ENCODE measurements around the gene CTSZ.
"Not testable (repeated sequence)": the region's sequence is repeated elsewhere in the genome, so short reads cannot be mapped to it uniquely, and the experiment has no call there.

Gene CTSZ

GRCh38 chr20:58978351-58979190 is 28.5 kb downstream of the CTSZ start:
- no peak for DNase-seq

GRCh38 chr20:58976061-58976730 is 30.9 kb downstream of the CTSZ start:
- no peak for DNase-seq

GRCh38 chr20:58975353-58975752 is 31.7 kb downstream of the CTSZ start:
- no peak for DNase-seq

GRCh38 chr20:58973866-58974265 is 33.2 kb downstream of the CTSZ start:
- no peak for DNase-seq

- no peak for DNase-seq
Measured at GRCh38 chr20:58973179-58973578, 33.9 kb downstream of the CTSZ start.

GRCh38 chr20:58971429-58971828 is 35.6 kb downstream of the CTSZ start:
- no peak for DNase-seq

- DNase-seq, result no peak
Measured at GRCh38 chr20:58970146-58970545, 36.9 kb downstream of the CTSZ start.

GRCh38 chr20:58969439-58969838 is 37.6 kb downstream of the CTSZ start:
- DNase-seq, result no peak

GRCh38 chr20:58967652-58968429 is 39.2 kb downstream of the CTSZ start:
- DNase-seq, result no peak

GRCh38 chr20:58965270-58966064 is 41.6 kb downstream of the CTSZ start:
- no peak for DNase-seq

GRCh38 chr20:58963922-58964321 is 43.1 kb downstream of the CTSZ start:
- DNase-seq, result not testable (repeated sequence)

GRCh38 chr20:58963060-58963584 is 43.9 kb downstream of the CTSZ start:
- DNase-seq, result no peak

- DNase-seq, result no peak
Measured at GRCh38 chr20:58959652-58960051, 47.4 kb downstream of the CTSZ start.

- no peak for DNase-seq
Measured at GRCh38 chr20:58956078-58956477, 51.0 kb downstream of the CTSZ start.

- DNase-seq, result no peak
Measured at GRCh38 chr20:58953050-58953449, 54.0 kb downstream of the CTSZ start.

GRCh38 chr20:58950603-58951002 is 56.5 kb downstream of the CTSZ start:
- no peak for DNase-seq

GRCh38 chr20:58947797-58948388 is 59.2 kb downstream of the CTSZ start:
- DNase-seq, result not testable (repeated sequence)

GRCh38 chr20:58945965-58946631 is 61.0 kb downstream of the CTSZ start:
- no peak for DNase-seq

Measured in CD4-positive, alpha-beta T cell treated with Interleukin-17A for 4 hours (primary cell).